ENCODE results near the gene URM1.

URM1 gene

GRCh38 chr9:128369024-128369706 is 2.0 kb upstream of the URM1 start:
- H3K9ac ChIP-seq (ENCODE audit: low read depth in 1 of 2, low read length in 2 of 2) = no peak overlapping the region
- no peak overlapping the region for H3K27ac ChIP-seq (ENCODE audit: low read depth in 2 of 2, low read length in 2 of 2)
- H3K4me3 ChIP-seq (ENCODE audit: low read length in 2 of 2) = no peak overlapping the region
- H3K27me3 ChIP-seq (ENCODE audit: control insufficient read depth in 2 of 2, insufficient read depth in 2 of 2, low read length in 2 of 2) = no peaks in the 10 kb centered on the region
- peaks cover 18 to 22% of the 10 kb centered on the region in 2 donors for H3K4me1 ChIP-seq (ENCODE audit: control insufficient read depth in 2 of 2, insufficient read depth in 2 of 2, low read length in 2 of 2)
- no peaks in the 10 kb centered on the region for H3K9me3 ChIP-seq (ENCODE audit: control insufficient read depth in 2 of 2, low read length in 2 of 2)
- H3K36me3 ChIP-seq (ENCODE audit: control insufficient read depth in 2 of 2, insufficient read depth in 2 of 2, low read length in 2 of 2) = peaks cover 0 to 9% of the 10 kb centered on the region in 2 donors

DNA sequence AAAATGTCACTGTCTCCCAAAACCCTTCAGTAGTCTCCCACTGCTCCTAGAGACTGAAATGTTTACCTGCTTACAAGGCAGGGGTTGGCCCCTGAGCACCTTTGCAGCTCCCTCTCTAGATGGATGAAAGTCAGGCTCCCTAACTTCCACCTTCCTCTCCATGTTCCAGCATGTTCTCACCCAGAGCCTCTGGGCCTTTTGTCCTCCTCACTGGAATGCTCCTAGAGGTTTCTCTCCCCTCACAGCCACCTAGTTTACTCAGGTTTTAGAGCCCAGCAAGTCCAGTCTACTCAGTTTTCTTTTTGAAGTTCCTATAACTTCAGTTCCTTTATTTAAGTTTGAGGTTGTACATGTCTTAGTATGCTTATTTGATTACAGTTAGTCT is 815 bp upstream of the URM1 start:
- peaks cover 0 to 15% of the 10 kb centered on the region in 2 donors for H3K36me3 ChIP-seq (ENCODE audit: control insufficient read depth in 2 of 2, insufficient read depth in 2 of 2, low read length in 2 of 2)
- H3K27me3 ChIP-seq (ENCODE audit: control insufficient read depth in 2 of 2, insufficient read depth in 2 of 2, low read length in 2 of 2) = no peaks in the 10 kb centered on the region
- H3K9ac ChIP-seq (ENCODE audit: low read depth in 1 of 2, low read length in 2 of 2) = peak overlapping the region; percentile 86 to 96
- H3K27ac ChIP-seq (ENCODE audit: low read depth in 2 of 2, low read length in 2 of 2) = peak overlapping the region; percentile 85 to 90
- peaks cover 15 to 18% of the 10 kb centered on the region in 2 donors for H3K4me1 ChIP-seq (ENCODE audit: control insufficient read depth in 2 of 2, insufficient read depth in 2 of 2, low read length in 2 of 2)
- no peaks in the 10 kb centered on the region for H3K9me3 ChIP-seq (ENCODE audit: control insufficient read depth in 2 of 2, low read length in 2 of 2)
- peak overlapping the region; percentile 88 to 98 for H3K4me3 ChIP-seq (ENCODE audit: low read length in 2 of 2)

GRCh38 chr9:128371630-128372117 is 500 bp downstream of the URM1 start:
- no peaks in the 10 kb centered on the region for H3K27me3 ChIP-seq (ENCODE audit: control insufficient read depth in 2 of 2, insufficient read depth in 2 of 2, low read length in 2 of 2)
- H3K4me1 ChIP-seq (ENCODE audit: control insufficient read depth in 2 of 2, insufficient read depth in 2 of 2, low read length in 2 of 2) = peaks cover 15 to 18% of the 10 kb centered on the region in 2 donors
- H3K27ac ChIP-seq (ENCODE audit: low read depth in 2 of 2, low read length in 2 of 2) = peak overlapping the region; percentile 85 to 90
- peak overlapping the region; percentile 96 to 97 for H3K9ac ChIP-seq (ENCODE audit: low read depth in 1 of 2, low read length in 2 of 2)
- peak overlapping the region; percentile 88 to 98 for H3K4me3 ChIP-seq (ENCODE audit: low read length in 2 of 2)
- H3K9me3 ChIP-seq (ENCODE audit: control insufficient read depth in 2 of 2, low read length in 2 of 2) = no peaks in the 10 kb centered on the region
- peaks cover 0 to 15% of the 10 kb centered on the region in 2 donors for H3K36me3 ChIP-seq (ENCODE audit: control insufficient read depth in 2 of 2, insufficient read depth in 2 of 2, low read length in 2 of 2)

- Histone ChIP-seq H3K9me3 (ENCODE audit: control insufficient read depth in 2 of 2, low read length in 2 of 2) (no peaks in the 10 kb centered on the region), H3K27me3 (ENCODE audit: control insufficient read depth in 2 of 2, insufficient read depth in 2 of 2, low read length in 2 of 2) (no peaks in the 10 kb centered on the region), H3K4me3 (ENCODE audit: low read length in 2 of 2) (peak overlapping the region; percentile 88 to 98), H3K27ac (ENCODE audit: low read depth in 2 of 2, low read length in 2 of 2) (peak overlapping the region; percentile 85 to 90), H3K4me1 (ENCODE audit: control insufficient read depth in 2 of 2, insufficient read depth in 2 of 2, low read length in 2 of 2) (peaks cover 15 to 18% of the 10 kb centered on the region in 2 donors), H3K9ac (ENCODE audit: low read depth in 1 of 2, low read length in 2 of 2) (peak overlapping the region; percentile 96 to 97), H3K36me3 (ENCODE audit: control insufficient read depth in 2 of 2, insufficient read depth in 2 of 2, low read length in 2 of 2) (peaks cover 0 to 15% of the 10 kb centered on the region in 2 donors)
Observed at GRCh38 chr9:128372188-128372641, 1.0 kb downstream of the URM1 start.

GRCh38 chr9:128372784-128373183 is 1.6 kb downstream of the URM1 start:
- Histone ChIP-seq H3K4me1 (ENCODE audit: control insufficient read depth in 2 of 2, insufficient read depth in 2 of 2, low read length in 2 of 2) (peaks cover 15 to 18% of the 10 kb centered on the region in 2 donors), H3K27me3 (ENCODE audit: control insufficient read depth in 2 of 2, insufficient read depth in 2 of 2, low read length in 2 of 2) (no peaks in the 10 kb centered on the region), H3K4me3 (ENCODE audit: low read length in 2 of 2) (no peak overlapping the region), H3K27ac (ENCODE audit: low read depth in 2 of 2, low read length in 2 of 2) (no peak overlapping the region), H3K9me3 (ENCODE audit: control insufficient read depth in 2 of 2, low read length in 2 of 2) (no peaks in the 10 kb centered on the region), H3K36me3 (ENCODE audit: control insufficient read depth in 2 of 2, insufficient read depth in 2 of 2, low read length in 2 of 2) (peaks cover under 1 to 17% of the 10 kb centered on the region in 2 donors), H3K9ac (ENCODE audit: low read depth in 1 of 2, low read length in 2 of 2) (no peak overlapping the region)

DNA sequence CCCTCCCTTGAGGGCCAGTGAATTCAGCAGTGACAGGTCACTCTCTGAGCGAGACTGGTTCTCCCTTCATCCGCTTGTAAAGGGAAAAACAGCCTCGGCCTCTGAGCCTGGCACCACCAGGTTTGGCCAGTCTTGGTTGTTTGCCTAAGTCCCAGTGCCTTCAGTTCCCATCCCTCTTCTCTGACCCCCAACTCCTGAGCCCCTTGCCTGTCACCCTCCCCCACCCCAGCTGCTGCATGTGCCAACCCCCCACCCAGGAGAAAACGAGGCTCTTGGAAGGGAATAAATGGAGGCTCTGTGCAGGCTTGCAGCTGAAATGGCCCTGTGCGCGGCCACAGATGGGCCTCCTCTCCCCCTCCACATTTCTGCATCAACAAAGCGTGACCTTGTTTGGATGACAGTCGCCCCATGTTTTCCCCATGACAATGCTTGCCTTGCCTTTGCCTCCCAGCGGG is 3.1 kb downstream of the URM1 start:
- Histone ChIP-seq H3K27ac (ENCODE audit: low read depth in 2 of 2, low read length in 2 of 2) (no peak overlapping the region), H3K36me3 (ENCODE audit: control insufficient read depth in 2 of 2, insufficient read depth in 2 of 2, low read length in 2 of 2) (peaks cover 7 to 19% of the 10 kb centered on the region in 2 donors), H3K9me3 (ENCODE audit: control insufficient read depth in 2 of 2, low read length in 2 of 2) (no peaks in the 10 kb centered on the region), H3K9ac (ENCODE audit: low read depth in 1 of 2, low read length in 2 of 2) (no peak overlapping the region), H3K4me3 (ENCODE audit: low read length in 2 of 2) (no peak overlapping the region), H3K27me3 (ENCODE audit: control insufficient read depth in 2 of 2, insufficient read depth in 2 of 2, low read length in 2 of 2) (no peaks in the 10 kb centered on the region), H3K4me1 (ENCODE audit: control insufficient read depth in 2 of 2, insufficient read depth in 2 of 2, low read length in 2 of 2) (peaks cover 15 to 18% of the 10 kb centered on the region in 2 donors)

DNA sequence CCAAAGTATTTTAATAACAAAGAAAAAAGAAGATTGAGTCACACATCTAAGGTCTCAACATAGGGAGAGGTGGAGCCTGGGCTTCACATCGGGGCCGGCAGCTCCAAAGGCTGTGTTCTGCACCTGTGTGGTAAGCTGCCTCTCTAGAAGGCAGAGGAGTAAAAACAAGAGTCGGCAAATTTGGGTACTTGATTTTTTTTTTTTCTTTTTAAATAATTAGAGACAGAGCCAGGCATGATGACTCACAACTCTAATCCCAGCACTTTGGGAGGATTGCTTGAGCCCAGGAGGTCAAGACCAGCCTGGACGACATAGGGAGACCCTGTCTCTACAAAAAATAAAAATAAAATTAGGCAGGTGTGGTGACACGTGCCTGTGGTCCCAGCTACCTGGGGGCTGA is 4.7 kb downstream of the URM1 start:
- H3K27ac ChIP-seq (ENCODE audit: low read depth in 2 of 2, low read length in 2 of 2) = no peak overlapping the region
- peaks cover 11% of the 10 kb centered on the region in 2 donors for H3K4me1 ChIP-seq (ENCODE audit: control insufficient read depth in 2 of 2, insufficient read depth in 2 of 2, low read length in 2 of 2)
- no peak overlapping the region for H3K4me3 ChIP-seq (ENCODE audit: low read length in 2 of 2)
- H3K27me3 ChIP-seq (ENCODE audit: control insufficient read depth in 2 of 2, insufficient read depth in 2 of 2, low read length in 2 of 2) = no peaks in the 10 kb centered on the region
- H3K9ac ChIP-seq (ENCODE audit: low read depth in 1 of 2, low read length in 2 of 2) = no peak overlapping the region
- H3K9me3 ChIP-seq (ENCODE audit: control insufficient read depth in 2 of 2, low read length in 2 of 2) = no peaks in the 10 kb centered on the region
- peaks cover 7 to 19% of the 10 kb centered on the region in 2 donors for H3K36me3 ChIP-seq (ENCODE audit: control insufficient read depth in 2 of 2, insufficient read depth in 2 of 2, low read length in 2 of 2)

DNA sequence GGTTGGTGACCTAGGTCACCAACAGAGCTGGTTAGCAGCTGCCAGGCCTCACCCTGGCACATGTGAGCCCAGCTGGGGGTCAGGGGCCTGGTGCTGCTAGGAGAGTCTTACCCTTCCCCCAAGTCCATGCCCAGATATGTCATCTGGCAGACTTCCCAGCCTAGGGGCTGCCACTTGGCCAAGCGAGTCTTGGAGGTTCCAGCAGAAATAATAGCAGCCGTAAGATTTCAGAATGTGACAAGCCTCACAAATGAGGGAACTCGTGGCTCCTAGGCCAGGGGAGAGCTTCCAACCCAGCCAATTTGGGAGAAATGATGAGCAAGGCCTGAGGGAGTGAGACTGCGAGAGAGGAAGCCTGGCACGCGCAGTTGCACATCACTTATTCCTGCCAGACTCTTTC is 11.1 kb downstream of the URM1 start:
- no peaks in the 10 kb centered on the region for H3K9me3 ChIP-seq (ENCODE audit: control insufficient read depth in 2 of 2, low read length in 2 of 2)
- no peak overlapping the region for H3K9ac ChIP-seq (ENCODE audit: low read depth in 1 of 2, low read length in 2 of 2)
- peaks cover 17 to 40% of the 10 kb centered on the region in 2 donors for H3K36me3 ChIP-seq (ENCODE audit: control insufficient read depth in 2 of 2, insufficient read depth in 2 of 2, low read length in 2 of 2)
- no peak overlapping the region for H3K27ac ChIP-seq (ENCODE audit: low read depth in 2 of 2, low read length in 2 of 2)
- H3K4me3 ChIP-seq (ENCODE audit: low read length in 2 of 2) = no peak overlapping the region
- no peaks in the 10 kb centered on the region for H3K4me1 ChIP-seq (ENCODE audit: control insufficient read depth in 2 of 2, insufficient read depth in 2 of 2, low read length in 2 of 2)
- no peaks in the 10 kb centered on the region for H3K27me3 ChIP-seq (ENCODE audit: control insufficient read depth in 2 of 2, insufficient read depth in 2 of 2, low read length in 2 of 2)

DNA sequence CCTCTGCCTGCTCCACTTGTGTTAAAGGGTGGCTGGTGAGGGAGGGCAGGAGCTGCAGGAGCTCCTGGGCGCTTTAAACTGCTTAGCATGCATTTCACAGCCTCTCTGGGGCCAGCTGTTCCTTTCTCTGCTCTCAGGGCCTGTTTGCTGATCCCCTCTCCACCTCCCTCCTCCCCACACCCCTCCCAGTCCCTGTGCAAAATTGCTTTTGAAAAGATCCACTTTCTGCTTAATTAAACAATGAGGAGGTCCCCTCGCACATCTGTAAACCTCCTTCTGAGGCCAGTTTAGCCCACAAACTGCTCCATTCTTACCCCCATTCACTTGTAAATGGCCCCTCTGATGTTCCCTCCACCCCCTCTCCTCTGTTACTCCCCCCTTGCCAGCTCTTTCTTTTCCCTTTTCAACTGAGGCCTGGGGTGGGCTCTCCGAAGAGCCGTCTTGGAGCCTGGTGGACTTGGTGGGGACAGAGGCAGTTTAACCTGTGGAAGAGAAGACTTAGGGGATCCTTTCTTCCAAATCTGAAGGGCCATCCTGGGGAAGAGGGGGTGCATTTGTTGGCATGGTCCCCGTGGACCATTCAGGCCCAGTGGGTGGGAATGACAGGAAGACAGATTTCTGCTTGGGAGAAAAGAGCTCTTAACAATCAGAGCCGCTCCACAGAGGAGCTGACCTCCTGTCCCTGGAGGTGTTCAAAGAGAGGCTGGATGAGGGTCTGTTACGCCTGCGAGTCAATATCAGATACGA is 12.0 kb downstream of the URM1 start:
- Histone ChIP-seq H3K27me3 (ENCODE audit: control insufficient read depth in 2 of 2, insufficient read depth in 2 of 2, low read length in 2 of 2) (no peaks in the 10 kb centered on the region), H3K36me3 (ENCODE audit: control insufficient read depth in 2 of 2, insufficient read depth in 2 of 2, low read length in 2 of 2) (peaks cover 23 to 46% of the 10 kb centered on the region in 2 donors), H3K9ac (ENCODE audit: low read depth in 1 of 2, low read length in 2 of 2) (no peak overlapping the region), H3K9me3 (ENCODE audit: control insufficient read depth in 2 of 2, low read length in 2 of 2) (no peaks in the 10 kb centered on the region), H3K4me1 (ENCODE audit: control insufficient read depth in 2 of 2, insufficient read depth in 2 of 2, low read length in 2 of 2) (no peaks in the 10 kb centered on the region), H3K27ac (ENCODE audit: low read depth in 2 of 2, low read length in 2 of 2) (no peak overlapping the region), H3K4me3 (ENCODE audit: low read length in 2 of 2) (no peak overlapping the region)

DNA sequence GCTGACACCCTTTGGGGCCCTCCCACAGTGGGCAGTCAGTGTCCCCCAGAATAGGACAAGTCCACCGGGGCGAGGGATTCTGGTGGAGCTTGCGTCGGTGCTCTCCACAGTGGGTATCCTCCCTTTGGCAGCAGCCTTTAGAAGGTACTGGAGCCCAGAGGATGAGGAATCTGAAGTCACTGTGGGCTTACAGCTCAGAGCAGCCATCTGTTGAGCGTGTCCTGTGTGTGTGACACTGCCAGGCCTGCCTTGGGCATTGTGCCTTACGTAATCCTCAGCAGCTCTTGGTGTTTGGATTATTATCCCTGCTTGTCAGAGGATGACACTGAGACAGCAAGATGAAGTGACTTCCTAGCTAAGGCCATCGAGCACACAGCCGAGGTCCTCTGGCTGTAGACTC is 12.6 kb downstream of the URM1 start:
- Histone ChIP-seq H3K36me3 (ENCODE audit: control insufficient read depth in 2 of 2, insufficient read depth in 2 of 2, low read length in 2 of 2) (peaks cover 25 to 50% of the 10 kb centered on the region in 2 donors), H3K4me1 (ENCODE audit: control insufficient read depth in 2 of 2, insufficient read depth in 2 of 2, low read length in 2 of 2) (no peaks in the 10 kb centered on the region), H3K27ac (ENCODE audit: low read depth in 2 of 2, low read length in 2 of 2) (no peak overlapping the region)

More for the DNA sequence above, 12.6 kb downstream of the URM1 start:
- Histone ChIP-seq H3K4me3 (ENCODE audit: low read length in 2 of 2) (no peak overlapping the region), H3K9me3 (ENCODE audit: control insufficient read depth in 2 of 2, low read length in 2 of 2) (no peaks in the 10 kb centered on the region), H3K9ac (ENCODE audit: low read depth in 1 of 2, low read length in 2 of 2) (no peak overlapping the region), H3K27me3 (ENCODE audit: control insufficient read depth in 2 of 2, insufficient read depth in 2 of 2, low read length in 2 of 2) (no peaks in the 10 kb centered on the region)

All from mucosa of rectum (tissue), 2 donors.